ENCODE measurements around the gene JOSD2. TPM values are rescaled to one million over a fixed set of nuclear protein-coding genes. Genes with fewer than 3 reads are reported as not detected.

JOSD2 gene
- total RNA-seq, 2 donors from 2014 or later = 39.8 to 46.0 TPM

DNA sequence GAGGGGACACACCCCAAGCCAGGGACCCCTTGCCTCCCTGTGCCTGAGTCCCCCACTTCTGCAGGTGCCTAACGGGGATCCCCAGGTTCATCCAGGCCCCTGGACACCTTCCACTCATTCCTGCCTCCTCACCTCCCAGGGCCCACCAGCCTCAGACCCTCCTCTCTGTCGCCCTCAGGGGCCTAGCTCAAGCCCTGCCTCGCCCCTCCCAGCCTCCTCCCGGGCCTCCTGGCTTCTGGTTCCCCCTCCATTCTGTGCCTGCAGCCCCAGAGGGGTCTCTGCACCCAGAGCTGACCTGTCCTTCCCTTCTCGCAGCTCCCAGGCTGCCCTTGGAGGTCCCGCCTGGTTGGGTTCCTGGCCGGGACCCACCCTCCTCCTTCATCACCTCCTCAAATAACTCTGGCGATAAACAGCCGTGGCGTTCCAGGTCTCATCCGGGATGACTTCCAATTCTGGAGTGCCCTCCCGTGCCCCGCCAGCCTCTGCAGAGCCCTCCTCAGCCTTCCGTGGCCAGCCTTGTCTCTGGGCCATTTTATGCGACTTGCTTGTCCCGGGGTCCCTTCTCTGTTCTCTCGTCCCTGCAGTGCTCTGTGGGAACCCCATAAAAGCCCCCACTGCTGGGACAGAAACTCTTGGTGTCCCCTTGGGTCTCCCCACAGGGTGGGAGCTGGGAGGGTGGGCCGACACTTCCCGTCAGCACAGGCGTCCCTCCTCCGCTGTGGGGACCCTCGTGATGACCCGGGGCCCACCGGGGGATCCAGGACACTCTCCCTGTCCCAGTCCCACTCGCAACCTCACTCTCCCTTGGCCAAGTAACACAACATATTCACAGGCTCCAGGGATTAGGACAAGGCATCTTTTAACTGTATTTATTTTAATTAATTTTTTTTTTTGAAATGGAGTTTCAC is 9.2 kb downstream of the JOSD2 start:
- Mint-ChIP-seq H3K27me3 (no peaks in the 10 kb centered on the region), H3K27ac (no peak overlapping the region), H3K4me3 (no peak overlapping the region), H3K36me3 (no peaks in the 10 kb centered on the region), H3K4me1 (ENCODE audit: low read depth in 2 of 2) (no peaks in the 10 kb centered on the region), H3K9me3 (no peaks in the 10 kb centered on the region)
- DNase-seq (ENCODE audit: low spot score) (no peak), ATAC-seq (peak in 1 of 2 donors; percentile 3)

DNA sequence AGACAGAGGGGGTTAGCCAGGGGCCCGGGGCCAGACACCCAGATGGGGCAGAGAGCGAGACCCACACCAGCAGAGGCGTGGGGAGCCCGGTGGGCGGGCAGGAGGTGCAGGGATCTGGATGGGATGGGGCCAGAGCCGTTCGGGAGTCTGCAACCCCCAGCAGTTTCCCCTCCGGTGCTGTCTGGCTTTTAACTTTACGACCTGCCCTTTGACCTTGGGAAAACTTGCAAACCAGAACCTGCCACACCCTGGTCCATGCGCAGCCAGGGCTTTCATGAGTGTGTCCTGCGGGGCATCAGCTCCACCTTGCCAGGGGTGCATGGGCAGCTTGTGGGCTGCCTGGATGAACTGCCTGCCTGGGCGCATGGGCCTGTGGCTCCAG is 9.8 kb downstream of the JOSD2 start:
- Mint-ChIP-seq H3K4me1 (ENCODE audit: low read depth in 2 of 2) (no peaks in the 10 kb centered on the region), H3K36me3 (no peaks in the 10 kb centered on the region), H3K4me3 (no peak overlapping the region), H3K9me3 (no peaks in the 10 kb centered on the region), H3K27me3 (no peaks in the 10 kb centered on the region), H3K27ac (no peak overlapping the region)
- no peak for DNase-seq (ENCODE audit: low spot score)
- ATAC-seq = peak; percentile 34 to 41

DNA sequence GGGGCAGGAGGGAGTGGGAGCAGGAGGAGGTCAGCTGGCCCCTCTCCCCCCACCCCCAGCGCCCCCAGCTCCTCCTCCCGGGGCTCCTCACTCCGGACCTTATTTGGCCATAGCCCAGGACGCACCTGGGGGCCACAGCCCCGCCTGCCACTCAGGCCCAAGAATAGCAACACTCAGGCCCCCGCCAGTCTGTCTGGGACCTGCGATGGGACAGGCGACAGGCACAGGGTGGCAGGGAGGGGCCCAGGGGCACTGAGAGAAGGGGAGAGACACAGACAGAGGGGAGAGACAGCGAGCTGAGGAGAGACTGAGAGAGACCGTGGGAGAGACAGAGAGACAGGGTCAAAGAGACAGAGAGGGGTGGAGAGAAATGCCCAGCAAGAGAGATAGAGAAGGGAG is 10.2 kb downstream of the JOSD2 start:
- no peaks in the 10 kb centered on the region for H3K36me3 Mint-ChIP-seq
- H3K4me3 Mint-ChIP-seq = no peak overlapping the region
- DNase-seq (ENCODE audit: low spot score) = no peak
- H3K9me3 Mint-ChIP-seq = no peaks in the 10 kb centered on the region
- H3K27ac Mint-ChIP-seq = no peak overlapping the region
- ATAC-seq = peak; percentile 21 to 34
- H3K27me3 Mint-ChIP-seq = no peaks in the 10 kb centered on the region
- H3K4me1 Mint-ChIP-seq (ENCODE audit: low read depth in 2 of 2) = no peaks in the 10 kb centered on the region

DNA sequence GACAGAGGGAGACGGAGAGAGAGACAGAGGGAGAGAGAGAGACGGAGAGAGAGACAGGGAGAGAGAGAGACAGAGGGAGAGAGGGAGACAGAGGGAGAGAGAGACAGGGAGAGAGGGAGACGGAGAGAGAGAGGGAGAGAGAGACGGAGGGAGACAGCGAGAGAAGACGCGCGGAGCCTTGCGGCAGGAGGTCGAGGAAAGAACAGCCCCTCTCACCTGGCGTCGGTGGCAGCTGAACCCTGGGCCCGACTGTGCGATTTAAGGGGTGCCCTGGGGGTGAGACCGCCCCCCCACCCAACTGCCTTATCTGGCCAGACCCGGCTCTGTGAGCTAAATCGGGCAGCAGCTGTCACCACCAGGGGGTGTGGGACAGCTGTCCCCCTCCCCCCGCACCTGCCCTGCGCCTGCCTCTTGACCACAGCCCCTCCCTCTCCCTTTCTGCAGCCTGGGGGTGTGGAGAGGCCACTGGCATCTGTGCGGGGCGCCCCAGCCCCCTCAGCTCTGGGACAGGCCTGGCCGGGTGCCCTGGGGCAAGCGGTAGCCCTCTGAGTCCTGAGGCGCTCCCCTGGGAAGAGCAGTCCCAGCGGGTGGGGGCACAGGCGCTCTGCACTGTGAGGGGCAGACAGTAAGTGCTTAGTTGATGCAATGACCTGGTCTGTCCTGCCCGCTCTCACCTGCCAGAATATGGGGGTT is 10.8 kb downstream of the JOSD2 start:
- ATAC-seq (peak; percentile 19 to 63), DNase-seq (ENCODE audit: low spot score) (no peak)
- Mint-ChIP-seq H3K4me1 (ENCODE audit: low read depth in 2 of 2) (no peaks in the 10 kb centered on the region), H3K27me3 (no peaks in the 10 kb centered on the region), H3K9me3 (no peaks in the 10 kb centered on the region), H3K27ac (no peak overlapping the region), H3K4me3 (no peak overlapping the region), H3K36me3 (no peaks in the 10 kb centered on the region)

DNA sequence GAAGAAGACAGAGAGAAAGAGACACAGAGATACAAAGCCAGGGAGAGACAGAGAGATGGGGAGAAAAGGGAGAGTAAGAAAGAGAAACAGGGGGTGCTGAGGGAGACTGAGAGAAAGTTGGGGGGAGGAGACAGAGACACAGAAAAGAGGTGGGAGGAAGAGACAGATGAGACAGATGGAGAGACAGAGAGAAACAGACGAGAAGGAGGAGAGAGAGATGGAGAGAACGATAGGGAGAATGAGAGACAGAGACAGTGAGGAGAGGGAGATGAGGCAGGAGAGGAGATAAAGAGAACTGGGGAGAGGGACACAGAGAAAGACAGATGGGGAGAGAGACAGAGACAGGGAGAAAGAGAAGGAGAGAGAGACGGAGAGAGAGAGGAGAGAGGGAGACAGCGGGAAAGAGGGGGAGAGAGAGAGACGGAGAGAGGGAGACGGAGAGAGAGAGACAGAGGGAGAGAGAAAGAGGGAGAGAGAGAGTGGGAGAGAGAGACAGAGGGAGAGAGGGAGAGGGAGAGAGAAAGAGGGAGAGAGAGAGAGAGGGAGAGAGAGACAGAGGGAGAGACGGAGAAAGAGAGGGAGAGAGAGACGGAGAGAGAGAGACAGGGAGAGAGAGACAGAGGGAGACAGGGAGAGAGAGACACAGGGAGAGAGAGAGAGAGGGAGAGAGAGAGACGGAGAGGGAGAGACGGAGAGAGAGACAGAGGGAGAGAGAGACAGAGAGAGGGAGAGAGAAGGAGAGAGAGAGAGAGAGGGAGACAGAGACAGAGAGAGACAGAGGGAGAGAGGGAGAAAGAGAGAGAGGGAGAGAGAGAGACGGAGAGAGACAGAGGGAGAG is 12.6 kb downstream of the JOSD2 start:
- Mint-ChIP-seq H3K4me3 (no peak overlapping the region), H3K9me3 (no peaks in the 10 kb centered on the region), H3K4me1 (ENCODE audit: low read depth in 2 of 2) (no peaks in the 10 kb centered on the region), H3K27ac (no peak overlapping the region), H3K36me3 (no peaks in the 10 kb centered on the region), H3K27me3 (no peaks in the 10 kb centered on the region)
- no peak for DNase-seq (ENCODE audit: low spot score)
- ATAC-seq = no peak

DNA sequence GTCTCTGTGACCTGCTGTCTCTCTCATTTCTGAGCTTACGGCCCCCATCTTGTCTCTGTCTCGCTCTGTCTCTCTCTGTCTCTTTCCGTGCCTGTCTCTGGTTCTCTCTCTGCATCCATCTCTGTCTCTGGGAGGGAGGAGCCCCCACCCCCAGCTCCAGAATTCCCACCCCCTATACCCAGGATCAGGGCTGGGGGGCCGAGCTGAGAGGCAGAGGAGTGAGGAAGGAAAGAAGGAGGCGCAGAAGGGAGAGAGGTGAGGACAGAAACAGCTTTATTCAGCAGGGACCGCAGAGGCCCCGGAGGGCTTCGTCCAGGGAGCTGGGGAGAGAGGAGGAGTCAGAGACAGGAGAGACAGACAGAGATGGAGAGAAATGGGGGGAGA is 14.0 kb downstream of the JOSD2 start:
- Mint-ChIP-seq H3K27me3 (no peaks in the 10 kb centered on the region), H3K9me3 (no peaks in the 10 kb centered on the region), H3K36me3 (no peaks in the 10 kb centered on the region), H3K4me3 (no peak overlapping the region), H3K4me1 (ENCODE audit: low read depth in 2 of 2) (peaks cover 5% of the 10 kb centered on the region in 2 donors), H3K27ac (no peak overlapping the region)
- DNase-seq (ENCODE audit: low spot score) = no peak
- no peak for ATAC-seq

DNA sequence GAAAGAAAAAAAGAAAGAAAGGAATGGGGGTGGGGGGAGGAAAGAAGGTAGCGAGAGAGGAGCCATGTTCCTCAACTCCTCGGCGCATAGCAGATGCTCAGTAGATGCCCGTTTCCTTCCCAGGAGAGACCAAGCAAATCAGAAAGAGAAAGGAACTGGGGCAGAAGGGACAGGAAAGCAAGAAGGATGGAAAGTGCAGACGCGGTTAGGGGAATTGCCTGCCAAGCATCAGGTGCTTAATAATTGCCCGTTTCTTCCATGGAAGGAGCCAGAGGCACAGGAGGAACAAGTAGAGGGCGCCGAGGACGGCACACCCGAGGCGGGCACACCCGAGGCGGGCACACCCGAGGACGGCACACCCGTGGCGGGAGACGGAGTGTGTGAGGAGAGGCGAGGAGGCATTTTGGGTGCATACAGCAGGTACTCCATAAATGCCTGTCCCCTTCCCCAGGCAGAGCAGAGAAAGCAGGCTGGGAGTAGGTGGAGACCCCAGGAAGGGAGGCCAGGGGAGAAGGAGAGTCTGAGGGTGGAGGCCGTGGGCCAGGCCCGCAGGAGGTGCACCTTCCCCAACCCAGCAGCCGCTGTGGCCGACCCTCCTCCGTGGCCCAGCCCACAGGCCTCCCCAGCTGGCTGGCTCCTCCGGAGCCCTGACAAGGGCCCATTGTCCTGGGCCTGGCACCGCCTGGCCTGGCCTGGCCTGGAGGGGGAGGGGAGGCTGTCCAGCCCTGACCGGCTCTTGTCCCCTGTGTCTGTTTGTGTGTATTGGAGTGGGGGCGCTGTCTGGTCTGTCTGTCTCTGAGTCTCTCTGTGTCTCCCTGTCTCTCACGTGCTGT is 14.6 kb downstream of the JOSD2 start:
- no peaks in the 10 kb centered on the region for H3K36me3 Mint-ChIP-seq
- peak overlapping the region in 1 of 2 donors; percentile 65 for H3K27ac Mint-ChIP-seq
- no peak for DNase-seq (ENCODE audit: low spot score)

DNA sequence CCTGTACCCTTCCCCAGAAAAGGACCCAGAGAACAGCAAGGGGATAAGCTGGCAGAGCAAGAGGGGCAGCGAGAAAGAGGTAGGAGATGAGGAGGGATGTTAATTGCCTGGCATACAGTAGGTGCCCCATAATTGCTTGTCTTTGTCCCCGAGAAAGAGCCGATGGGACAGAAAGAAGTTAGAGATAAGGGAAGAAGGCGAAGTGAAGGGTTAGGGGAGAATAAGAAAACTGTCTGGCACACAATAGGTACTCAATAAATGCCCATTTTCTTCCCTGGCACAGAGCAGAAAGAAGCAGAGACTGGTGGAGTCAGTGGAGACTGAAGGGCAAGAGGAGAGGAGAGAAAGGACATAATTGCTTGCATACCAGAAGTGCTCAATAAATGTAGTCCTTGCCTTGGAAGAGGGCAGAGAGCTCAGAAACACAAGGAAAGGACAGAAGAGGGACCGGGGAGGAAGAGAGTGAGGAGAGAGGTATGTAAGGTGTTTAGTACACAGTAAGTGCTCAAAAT is 15.9 kb downstream of the JOSD2 start:
- Mint-ChIP-seq H3K27me3 (peaks cover 0 to 5% of the 10 kb centered on the region in 2 donors), H3K9me3 (no peaks in the 10 kb centered on the region), H3K27ac (no peak overlapping the region), H3K4me1 (ENCODE audit: low read depth in 2 of 2) (peaks cover 13% of the 10 kb centered on the region in 2 donors), H3K36me3 (no peaks in the 10 kb centered on the region), H3K4me3 (no peak overlapping the region)
- DNase-seq (ENCODE audit: low spot score) (no peak), ATAC-seq (no peak)

More for the DNA sequence above, 14.6 kb downstream of the JOSD2 start:
- no peak for ATAC-seq
- Mint-ChIP-seq H3K4me3 (no peak overlapping the region), H3K4me1 (ENCODE audit: low read depth in 2 of 2) (peaks cover 11% of the 10 kb centered on the region in 2 donors), H3K9me3 (no peaks in the 10 kb centered on the region), H3K27me3 (peaks cover 0 to 5% of the 10 kb centered on the region in 2 donors)

DNA sequence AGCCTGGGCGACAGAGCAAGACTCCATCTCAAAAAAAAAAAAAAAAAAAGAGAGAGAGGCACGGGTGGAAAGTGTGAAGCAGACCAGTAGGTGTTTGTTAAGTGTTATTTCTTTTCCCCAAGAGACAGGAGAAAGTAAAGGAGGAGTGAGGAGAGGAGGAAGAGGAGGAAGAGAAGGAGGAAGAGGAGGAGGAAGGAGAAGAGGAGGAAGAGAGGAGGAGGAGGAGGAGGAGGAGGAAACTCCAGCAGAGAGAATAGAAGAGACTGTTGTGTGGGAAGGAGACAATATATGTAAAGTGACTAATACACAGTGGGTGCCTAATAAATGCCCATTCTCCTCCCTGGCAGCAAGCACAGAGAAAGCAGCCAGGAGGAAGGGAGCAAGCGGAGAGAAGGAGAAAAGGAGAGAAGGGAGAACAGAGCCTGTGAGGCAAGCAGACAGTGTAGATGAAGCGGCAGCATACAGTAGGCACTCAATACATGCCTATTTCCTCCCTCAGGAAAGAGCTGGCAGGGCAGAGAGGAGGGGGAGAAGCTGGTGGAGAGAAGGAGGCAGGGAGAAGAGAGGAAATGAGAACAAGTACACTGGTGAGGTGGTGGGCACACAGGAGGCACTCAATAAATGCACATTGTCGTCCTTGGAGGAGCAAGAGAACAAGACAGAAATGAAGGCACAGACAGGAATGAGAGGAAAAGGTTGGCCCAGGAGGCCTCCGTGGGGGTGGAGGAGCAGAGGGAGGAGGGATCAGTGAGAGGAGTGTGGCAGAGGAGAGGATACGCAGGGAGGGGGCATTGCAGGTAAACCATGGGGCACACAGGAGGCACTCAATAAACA is 16.6 kb downstream of the JOSD2 start:
- Mint-ChIP-seq H3K27me3 (peaks cover 0 to 5% of the 10 kb centered on the region in 2 donors), H3K4me3 (no peak overlapping the region), H3K27ac (no peak overlapping the region)

DNA sequence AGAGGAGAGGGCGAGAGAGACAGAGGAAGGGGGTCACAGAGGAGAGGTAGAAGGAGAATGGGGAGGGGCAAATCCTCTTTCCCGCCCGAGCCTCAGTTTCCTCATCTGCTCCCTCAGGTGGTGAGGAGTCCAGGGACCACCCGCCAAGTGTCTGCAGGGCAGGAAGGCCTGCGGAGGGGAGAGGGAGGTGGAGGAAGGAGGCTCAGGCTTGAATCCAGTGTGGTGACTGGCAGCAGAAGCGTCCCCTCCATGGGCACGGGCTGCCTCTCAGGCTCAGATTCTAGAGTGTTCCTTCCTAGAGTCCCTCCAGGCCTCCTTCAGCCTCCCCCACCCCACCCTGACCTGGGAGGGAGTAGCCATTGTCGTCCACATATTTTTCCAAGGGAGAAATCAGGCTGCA is 17.8 kb downstream of the JOSD2 start:
- no peak overlapping the region for H3K27ac Mint-ChIP-seq
- no peak overlapping the region for H3K4me3 Mint-ChIP-seq
- ATAC-seq (no peak), DNase-seq (ENCODE audit: low spot score) (no peak)
- peaks cover 0 to 5% of the 10 kb centered on the region in 2 donors for H3K27me3 Mint-ChIP-seq
- H3K4me1 Mint-ChIP-seq (ENCODE audit: low read depth in 2 of 2) = peaks cover 19 to 24% of the 10 kb centered on the region in 2 donors
- H3K36me3 Mint-ChIP-seq = no peaks in the 10 kb centered on the region
- no peaks in the 10 kb centered on the region for H3K9me3 Mint-ChIP-seq

More for the DNA sequence above, 16.6 kb downstream of the JOSD2 start:
- Mint-ChIP-seq H3K36me3 (no peaks in the 10 kb centered on the region), H3K9me3 (no peaks in the 10 kb centered on the region), H3K4me1 (ENCODE audit: low read depth in 2 of 2) (peaks cover 13% of the 10 kb centered on the region in 2 donors)
- ATAC-seq (no peak), DNase-seq (ENCODE audit: low spot score) (no peak)

DNA sequence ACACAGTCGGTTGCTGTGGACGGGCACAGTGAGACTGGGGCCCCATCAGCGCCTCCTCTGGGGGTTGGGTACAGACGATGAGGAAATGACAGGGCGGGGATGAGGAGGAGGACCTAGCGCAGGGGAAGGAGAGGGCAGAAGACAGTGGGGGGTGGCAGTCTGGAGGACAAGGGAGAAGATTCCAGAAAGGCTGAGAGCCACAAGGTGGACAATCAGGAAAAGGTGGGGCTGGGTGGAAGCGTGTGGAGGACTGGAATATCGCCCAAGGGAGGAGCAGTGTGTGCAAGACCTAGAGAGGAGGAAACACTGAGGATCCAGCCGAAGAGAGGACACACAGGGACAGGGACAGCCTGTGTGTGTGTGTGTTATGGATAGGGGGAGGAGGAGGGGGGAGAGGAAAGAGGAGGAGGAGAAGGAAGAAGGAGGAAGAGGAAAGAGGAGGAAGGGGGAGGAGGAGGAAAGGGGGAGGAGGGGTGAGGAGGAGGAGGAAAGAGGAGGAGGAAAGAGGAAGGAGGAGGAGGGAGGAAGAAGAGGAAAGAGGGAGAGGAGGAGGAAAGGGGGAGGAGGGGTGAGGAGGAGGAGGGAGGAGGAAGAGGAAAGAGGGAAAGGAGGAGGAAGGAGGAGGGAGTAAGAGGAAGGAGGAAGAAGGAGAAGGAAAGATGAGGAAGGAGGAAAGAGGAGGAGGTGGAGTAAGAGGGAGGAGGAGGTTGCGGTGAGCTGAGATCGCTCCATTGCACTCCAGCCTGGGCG is 18.5 kb downstream of the JOSD2 start:
- Mint-ChIP-seq H3K4me1 (ENCODE audit: low read depth in 2 of 2) (peaks cover 19 to 28% of the 10 kb centered on the region in 2 donors), H3K27ac (no peak overlapping the region), H3K36me3 (no peaks in the 10 kb centered on the region), H3K27me3 (peaks cover 0 to 5% of the 10 kb centered on the region in 2 donors), H3K9me3 (no peaks in the 10 kb centered on the region), H3K4me3 (peak overlapping the region; percentile 33)
- peak; percentile 70 to 71 for ATAC-seq
- no peak for DNase-seq (ENCODE audit: low spot score)
